Measurements from ENCODE around the gene SAA1.

Gene SAA1

DNA sequence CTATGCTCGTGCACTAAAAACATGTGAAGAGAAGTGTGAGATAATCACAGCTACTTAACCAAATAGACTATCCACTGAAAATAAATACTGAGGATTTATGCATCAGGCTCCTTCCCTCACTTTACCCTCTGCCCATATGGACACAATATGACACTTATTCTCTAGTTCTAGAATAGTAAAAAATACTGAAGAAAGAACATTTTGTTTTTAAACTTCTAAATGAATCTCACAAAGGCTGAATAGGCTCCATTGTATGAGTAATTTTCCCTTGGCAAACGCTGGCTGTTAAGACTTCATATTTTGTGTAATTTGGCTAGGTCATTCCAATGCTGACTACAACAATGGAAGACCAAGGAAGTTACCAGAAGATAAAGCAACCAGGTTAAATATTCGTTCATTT lies 45.9 kb downstream of the SAA1 start:
- DNase-seq, result no peak

GRCh38 chr11:18312663-18313420 lies 46.8 kb downstream of the SAA1 start:
- no peak for DNase-seq

DNA sequence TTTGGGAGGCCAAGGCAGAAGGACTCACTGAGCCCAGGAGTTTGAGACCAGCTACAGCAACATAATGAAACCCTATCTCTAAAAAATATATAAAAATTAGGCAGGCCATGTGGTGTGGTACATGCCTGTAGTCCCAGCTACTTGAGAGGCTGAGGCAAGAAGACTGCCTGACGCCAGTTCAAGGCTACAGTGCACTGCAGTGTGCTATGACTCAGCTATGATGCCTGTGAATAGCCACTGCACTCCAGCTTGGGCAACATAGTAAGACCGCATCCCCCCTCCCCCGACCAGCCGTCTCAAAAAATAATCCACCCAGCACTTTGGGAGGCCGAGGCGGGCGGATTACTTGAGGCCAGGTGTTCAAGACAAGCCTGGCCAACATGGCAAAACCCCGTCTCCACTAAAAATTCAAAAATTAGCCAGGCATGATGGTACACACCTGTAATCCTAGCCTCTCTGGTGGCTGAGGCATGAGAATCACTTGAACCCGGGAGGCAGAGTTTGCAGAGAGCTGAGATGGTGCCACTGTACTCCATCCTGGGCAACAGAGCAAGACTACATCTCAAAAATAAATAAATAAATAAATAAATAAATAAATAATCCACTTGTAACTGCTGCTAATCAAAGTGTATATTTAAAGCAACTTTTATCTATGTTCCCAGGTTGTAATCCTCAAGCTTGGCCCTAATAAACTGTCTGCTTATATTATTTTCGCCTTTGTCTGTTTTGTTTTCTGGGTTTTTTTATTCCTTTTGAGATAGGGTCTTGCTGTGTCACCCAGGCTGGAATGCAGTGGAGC lies 48.1 kb downstream of the SAA1 start:
- peak; percentile 52 for DNase-seq

DNA sequence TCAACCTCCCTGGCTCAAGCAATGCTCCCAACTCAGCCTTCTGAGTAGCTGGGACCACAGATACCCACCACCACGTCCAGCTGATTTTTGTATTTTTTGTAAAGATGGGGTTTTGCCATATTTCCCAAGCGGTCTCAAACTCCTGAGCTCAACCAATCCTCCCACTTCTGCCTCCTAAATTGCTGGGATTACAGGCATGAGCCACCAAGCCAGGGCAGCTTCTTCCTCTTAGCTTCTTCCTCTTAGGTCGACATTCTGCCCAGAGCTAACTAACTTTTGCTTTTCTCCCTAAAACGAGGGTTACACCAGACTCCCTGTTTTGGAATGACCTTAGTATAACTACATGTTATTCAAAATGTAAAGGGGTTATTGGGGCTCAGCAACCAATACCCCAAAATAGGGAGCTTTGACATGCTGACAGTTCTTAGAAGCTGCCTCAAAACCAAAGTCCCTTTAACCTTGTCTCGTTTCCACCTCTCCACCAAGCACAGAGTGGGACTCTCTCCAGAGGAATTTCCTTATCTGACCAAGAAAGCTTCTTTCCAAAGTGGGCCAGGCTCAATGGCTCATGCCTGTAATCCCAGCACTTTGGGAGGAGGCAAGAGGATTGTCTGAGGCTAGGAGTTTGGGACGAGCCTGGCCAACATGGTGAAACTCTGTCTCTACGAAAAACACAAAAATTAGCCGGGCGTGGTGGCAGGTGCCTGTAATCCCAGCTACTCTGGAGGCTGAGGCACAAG lies 48.9 kb downstream of the SAA1 start:
- no peak for DNase-seq

- no peak for DNase-seq
These were observed 49.8 kb downstream of the SAA1 start for GRCh38 chr11:18315893-18316292.

- no peak for DNase-seq
These were observed 51.5 kb downstream of the SAA1 start for GRCh38 chr11:18317551-18317950.

All from NCI-H82 (cell line).